GM21526 (cell line): ENCODE results near the gene KRT71.

Experiments used
- ATAC-seq: cut with Tn5 transposase; IDR thresholded peaks from one replicate; pipeline ENCODE4 v1.9.1; 2021; ENCODE audit warnings: moderate library complexity; ENCODE audit not compliant: unreplicated experiment, low FRiP score

KRT71 gene

GRCh38 chr12:52523824-52524223, 29.1 kb downstream of the KRT71 start:
- ATAC-seq: no peak

GRCh38 chr12:52522346-52523011, 30.5 kb downstream of the KRT71 start:
- ATAC-seq: no peak

- no peak for ATAC-seq
These were observed 31.2 kb downstream of the KRT71 start for GRCh38 chr12:52521568-52522266.

- no peak for ATAC-seq
These were observed 31.8 kb downstream of the KRT71 start for GRCh38 chr12:52521175-52521567.

GRCh38 chr12:52519826-52520662, 32.9 kb downstream of the KRT71 start, which contains the start of gene KRT5:
KRT5 (minus strand) TSS chr12:52520394; CDS start chr12:52520296, 98 bp downstream.
- ATAC-seq: no peak

- no peak for ATAC-seq
These were observed 33.6 kb downstream of the KRT71 start for GRCh38 chr12:52519387-52519703.

- ATAC-seq: no peak
These were observed 34.2 kb downstream of the KRT71 start for GRCh38 chr12:52518574-52519386.

GRCh38 chr12:52517888-52518287, 35.1 kb downstream of the KRT71 start:
- no peak for ATAC-seq

- ATAC-seq: no peak
These were observed 35.7 kb downstream of the KRT71 start for GRCh38 chr12:52517005-52517835.

GRCh38 chr12:52515927-52516831, 36.8 kb downstream of the KRT71 start:
- ATAC-seq: no peak

GRCh38 chr12:52515319-52515646, 37.7 kb downstream of the KRT71 start:
- ATAC-seq: no peak

- ATAC-seq: no peak
These were observed 38.2 kb downstream of the KRT71 start for GRCh38 chr12:52514471-52515318.

- no peak for ATAC-seq
These were observed 39.2 kb downstream of the KRT71 start for GRCh38 chr12:52513736-52514135.

GRCh38 chr12:52508211-52508610, 44.7 kb downstream of the KRT71 start:
- ATAC-seq: no peak

- ATAC-seq: no peak
These were observed 45.9 kb downstream of the KRT71 start for GRCh38 chr12:52506858-52507715.

- no peak for ATAC-seq
These were observed 50.1 kb downstream of the KRT71 start for GRCh38 chr12:52502877-52503276.

- ATAC-seq: no peak
These were observed 51.5 kb downstream of the KRT71 start for GRCh38 chr12:52501490-52501889.
